GM12865 (cell line): ENCODE results near the gene TMEM37.

Experiments
- DNase-seq: peaks from one replicate; pipeline ENCODE4 v3.0.0; 2010; ENCODE audit warnings: low read depth
- H3K4me3 ChIP-seq: 2 replicates; pipeline ENCODE4 v1.5.1; 2011; ENCODE audit warnings: mild to moderate bottlenecking, low read depth, low read length, control low read depth
- CTCF ChIP-seq: IDR thresholded peaks from 2 replicates; pipeline ENCODE4 v1.5.1; 2011; ENCODE audit warnings: low read length, control low read depth, low read depth, inconsistent platforms; ENCODE audit not compliant: insufficient read depth; ENCODE audit errors: missing control alignments

Gene TMEM37

GRCh38 chr2:119417908-119418307 lies 13.7 kb upstream of the TMEM37 start:
- no peak for TF ChIP-seq CTCF
- no peak for DNase-seq

GRCh38 chr2:119419065-119419464 lies 12.6 kb upstream of the TMEM37 start:
- no peak for DNase-seq
- H3K4me3 ChIP-seq: no peak overlapping the region
- TF ChIP-seq CTCF: no peak

More at GRCh38 chr2:119417908-119418307, 13.7 kb upstream of the TMEM37 start:
- no peak overlapping the region for H3K4me3 ChIP-seq

- TF ChIP-seq CTCF: no peak
- DNase-seq: no peak
Measured at GRCh38 chr2:119419803-119420508, 11.7 kb upstream of the TMEM37 start.

GRCh38 chr2:119421304-119421703 lies 10.3 kb upstream of the TMEM37 start:
- no peak for TF ChIP-seq CTCF
- DNase-seq: no peak
- no peak overlapping the region for H3K4me3 ChIP-seq

More at GRCh38 chr2:119419803-119420508, 11.7 kb upstream of the TMEM37 start:
- H3K4me3 ChIP-seq: no peak overlapping the region

GRCh38 chr2:119421741-119422140 lies 9.9 kb upstream of the TMEM37 start:
- no peak for TF ChIP-seq CTCF
- DNase-seq: no peak
- H3K4me3 ChIP-seq: no peak overlapping the region

- H3K4me3 ChIP-seq: no peak overlapping the region
- DNase-seq: no peak
- TF ChIP-seq CTCF: no peak
Measured at GRCh38 chr2:119422360-119423107, 9.1 kb upstream of the TMEM37 start.

GRCh38 chr2:119423108-119423444 lies 8.6 kb upstream of the TMEM37 start:
- DNase-seq: no peak
- H3K4me3 ChIP-seq: no peak overlapping the region
- TF ChIP-seq CTCF: no peak
